HG03066 (cell line): ENCODE data around the gene KRTAP27-1.

Experiments used
- ATAC-seq: cut with Tn5 transposase; IDR thresholded peaks from one replicate; pipeline ENCODE4 v1.9.1; 2021; ENCODE audit warnings: low read depth; ENCODE audit not compliant: unreplicated experiment

KRTAP27-1 gene, protein sequence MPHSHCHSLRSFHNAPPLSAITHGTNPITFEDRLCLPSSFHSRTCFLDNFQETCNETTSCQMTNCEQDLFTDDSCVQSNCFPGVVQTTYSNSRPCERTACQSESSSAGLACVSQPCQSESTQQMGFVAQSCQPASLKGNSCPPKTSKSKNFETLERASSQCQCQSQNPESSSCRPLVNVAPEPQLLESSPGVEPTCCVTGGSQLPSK

DNA sequence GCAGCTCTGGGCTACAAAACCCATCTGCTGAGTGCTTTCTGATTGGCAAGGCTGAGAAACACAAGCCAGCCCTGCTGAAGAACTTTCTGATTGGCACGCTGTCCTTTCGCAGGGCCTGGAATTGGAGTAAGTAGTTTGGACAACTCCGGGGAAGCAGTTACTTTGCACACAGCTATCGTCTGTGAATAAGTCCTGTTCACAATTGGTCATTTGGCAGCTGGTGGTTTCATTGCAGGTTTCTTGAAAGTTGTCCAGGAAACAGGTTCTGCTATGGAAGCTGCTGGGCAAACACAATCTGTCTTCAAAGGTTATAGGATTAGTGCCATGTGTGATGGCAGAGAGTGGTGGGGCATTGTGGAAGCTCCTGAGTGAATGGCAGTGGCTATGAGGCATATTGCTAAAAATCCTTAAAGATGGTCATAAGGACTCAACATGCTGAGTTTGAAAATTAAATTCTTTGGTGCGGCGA lies at the start of gene KRTAP27-1:
KRTAP27-1 (minus strand) TSS at position 419 of the 469 bp plus-strand sequence; CDS start at position 393, 26 bp downstream.
- no peak for ATAC-seq

DNA sequence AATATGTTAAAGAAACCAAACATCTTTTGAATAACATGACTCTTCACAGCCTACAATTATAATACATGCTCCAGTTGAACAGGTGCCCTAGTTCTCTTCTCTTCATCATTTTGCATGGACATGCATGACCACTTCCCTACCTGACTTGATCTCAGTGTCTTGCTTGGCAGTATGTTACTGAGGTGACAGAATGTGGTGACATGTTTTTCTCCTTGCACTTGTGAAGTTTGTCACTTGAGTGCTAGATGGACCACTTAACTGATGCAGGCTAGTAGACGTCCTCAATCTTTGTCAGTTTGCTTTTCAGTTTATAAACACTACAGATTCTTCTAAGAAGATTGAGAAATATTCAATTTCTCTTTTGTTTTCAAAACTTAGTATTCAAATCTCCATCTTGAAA lies 44.7 kb upstream of the KRTAP27-1 start:
- no peak for ATAC-seq

DNA sequence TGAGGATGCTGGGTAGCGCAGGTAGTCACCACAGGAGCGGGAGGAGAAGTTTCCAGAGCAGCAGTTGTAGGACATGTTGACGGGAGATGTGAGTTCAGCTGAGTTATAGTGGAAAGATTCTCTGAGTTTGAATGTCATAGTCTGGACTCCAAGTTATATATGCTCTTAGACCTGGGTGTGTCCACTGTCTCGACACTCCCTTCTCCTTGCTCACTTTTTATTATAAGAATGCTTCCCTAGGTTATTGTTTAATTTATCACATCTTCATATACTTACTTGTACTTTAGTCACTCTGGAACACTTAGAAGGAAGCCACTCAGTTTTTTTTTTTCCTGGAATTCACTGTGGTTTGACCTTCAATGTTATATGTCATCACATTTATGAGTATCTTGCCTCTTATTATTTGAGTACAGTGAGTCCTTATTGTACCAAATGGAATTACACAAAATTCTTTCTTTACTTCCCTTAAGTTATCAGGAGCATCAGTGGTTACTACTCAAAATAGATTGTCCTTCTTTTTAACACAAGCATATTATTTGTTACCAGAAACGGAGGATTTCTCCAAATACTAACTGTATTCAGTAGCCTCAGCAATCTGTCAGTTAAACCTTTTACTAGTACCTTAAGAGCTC lies 34.8 kb upstream of the KRTAP27-1 start, which contains the start of gene KRTAP13-2:
KRTAP13-2 (minus strand) TSS at position 133 of the 632 bp plus-strand sequence; CDS start at position 75, 58 bp downstream.
- no peak for ATAC-seq

DNA sequence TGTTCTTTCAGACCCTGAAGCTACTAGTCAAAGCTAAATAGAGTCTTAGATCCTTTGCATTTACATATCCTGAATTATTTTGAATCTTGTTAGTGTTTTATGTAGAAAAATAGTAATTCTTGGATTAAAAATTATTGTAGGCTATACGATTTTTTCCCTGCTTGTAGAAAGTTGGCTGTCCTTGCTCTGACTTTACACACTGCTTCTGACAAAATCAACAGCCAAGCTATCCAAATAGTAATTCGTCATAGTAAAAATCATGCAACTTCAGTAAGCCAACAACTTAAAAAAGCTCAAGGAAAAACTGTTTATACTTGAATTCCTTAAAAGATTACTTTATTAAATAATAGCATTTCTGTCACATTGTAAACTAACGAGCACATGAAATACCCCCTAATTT lies 18.4 kb upstream of the KRTAP27-1 start:
- no peak for ATAC-seq

DNA sequence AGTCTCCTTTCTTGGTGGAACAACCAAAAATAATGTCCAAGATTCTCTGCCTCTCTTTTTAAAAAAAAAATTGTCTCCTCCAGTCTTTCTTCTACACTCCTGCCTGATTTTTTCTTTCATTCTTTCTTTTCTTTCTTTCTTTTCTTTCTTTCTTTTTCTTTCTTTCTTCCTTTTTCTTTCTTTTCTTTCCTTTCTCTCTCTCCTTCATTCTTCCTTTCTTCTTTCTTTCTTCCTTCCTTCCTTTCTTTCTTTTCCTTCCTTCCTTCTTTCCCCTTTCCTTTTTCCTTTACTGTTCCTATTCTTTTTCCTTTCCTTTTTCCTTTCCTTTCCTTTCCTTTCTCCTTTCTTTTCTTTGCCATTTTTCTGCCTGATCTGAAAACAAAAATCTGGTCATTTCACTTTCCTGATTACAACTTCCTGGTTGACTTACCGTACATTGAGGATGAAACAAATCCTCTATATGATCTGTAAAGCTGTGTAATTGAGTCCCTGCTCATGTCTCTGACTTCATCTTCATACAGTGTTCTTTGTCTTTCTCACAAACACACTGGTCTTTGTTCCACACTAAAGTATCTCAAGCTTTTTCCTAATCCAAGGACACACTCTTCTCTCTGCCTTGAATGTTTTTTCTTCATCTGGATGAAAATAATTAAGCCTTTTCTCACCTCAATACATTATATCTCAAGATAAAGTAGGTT lies 17.0 kb upstream of the KRTAP27-1 start:
- no peak for ATAC-seq

DNA sequence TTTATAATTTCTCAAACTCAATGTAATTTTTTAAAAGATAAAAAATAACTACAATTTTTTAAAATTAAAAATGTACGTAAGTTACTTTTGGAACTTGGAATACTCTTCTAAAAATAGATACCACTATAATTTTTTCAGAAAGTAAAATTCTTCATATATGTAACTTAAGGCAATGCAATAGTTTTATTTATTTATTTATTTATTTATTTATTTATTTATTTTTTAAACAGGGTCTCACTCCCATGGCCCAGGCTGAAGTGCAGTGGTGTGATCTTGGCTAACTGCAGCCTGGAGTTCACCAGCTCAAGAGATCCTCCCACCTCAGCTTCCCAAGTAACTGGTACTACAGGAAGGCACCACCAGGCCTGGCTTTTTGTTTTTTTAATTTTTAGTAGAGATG lies 14.0 kb upstream of the KRTAP27-1 start:
- ATAC-seq: no peak

DNA sequence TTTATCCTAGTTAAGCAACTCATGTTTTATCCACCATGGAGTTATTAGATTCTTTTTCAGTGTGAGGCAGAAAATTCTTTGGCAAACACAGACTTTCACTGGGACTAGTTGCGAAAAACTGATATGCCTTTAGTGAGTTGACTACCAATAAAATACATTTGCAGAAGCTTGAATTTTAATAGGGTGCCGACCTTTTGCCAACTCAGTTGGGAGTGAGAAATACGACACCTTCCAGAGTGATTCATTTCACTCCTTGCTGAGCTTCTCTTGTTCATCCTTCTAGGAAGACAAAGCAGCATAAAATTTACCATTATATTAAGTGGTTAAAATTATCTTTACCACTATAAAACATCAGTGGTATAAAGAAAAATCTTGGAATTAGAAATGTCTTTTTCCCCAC lies 12.1 kb upstream of the KRTAP27-1 start:
- no peak for ATAC-seq

DNA sequence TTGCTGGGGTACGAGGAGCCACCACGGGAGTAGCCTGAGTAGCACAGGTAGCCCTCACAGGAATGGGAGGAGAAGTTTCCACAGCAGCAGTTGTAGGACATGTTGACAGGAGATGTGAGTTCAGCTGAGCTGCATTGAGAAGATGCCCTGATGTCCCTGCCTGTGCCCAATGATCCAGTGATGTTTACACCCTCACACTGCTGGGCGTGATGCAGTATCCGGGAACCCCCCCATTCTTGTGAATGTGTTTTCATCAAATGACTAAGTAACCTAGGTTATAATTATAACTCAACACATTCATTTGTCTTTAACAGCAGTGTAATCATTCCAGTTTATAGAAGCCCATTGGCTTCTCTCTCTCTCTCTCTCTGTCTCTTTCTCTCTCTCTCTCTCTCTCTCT lies 11.0 kb upstream of the KRTAP27-1 start, which contains the start of gene KRTAP23-1:
KRTAP23-1 (minus strand) TSS at position 101 of the 400 bp plus-strand sequence; CDS start at position 101, 0 bp downstream.
- ATAC-seq: no peak

DNA sequence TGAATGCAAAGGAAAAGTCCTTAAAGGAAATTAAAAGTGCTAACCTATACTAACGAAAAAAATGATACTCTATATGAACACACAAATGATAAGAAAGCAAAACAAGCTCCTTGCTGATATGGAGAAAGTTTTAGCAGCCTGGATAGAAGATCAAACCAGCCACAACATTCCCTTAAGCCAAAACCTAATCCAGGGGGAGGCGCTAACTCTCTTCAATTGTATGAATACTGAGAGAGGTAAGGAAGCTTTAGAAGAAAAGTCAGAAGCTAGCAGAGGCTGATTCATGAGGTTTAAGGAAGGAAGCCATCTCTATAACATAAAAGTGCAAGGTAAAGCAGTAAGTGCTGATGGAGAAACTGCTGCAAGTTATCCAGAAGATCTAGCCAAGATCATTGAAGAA lies 7.5 kb upstream of the KRTAP27-1 start:
- ATAC-seq: no peak

DNA sequence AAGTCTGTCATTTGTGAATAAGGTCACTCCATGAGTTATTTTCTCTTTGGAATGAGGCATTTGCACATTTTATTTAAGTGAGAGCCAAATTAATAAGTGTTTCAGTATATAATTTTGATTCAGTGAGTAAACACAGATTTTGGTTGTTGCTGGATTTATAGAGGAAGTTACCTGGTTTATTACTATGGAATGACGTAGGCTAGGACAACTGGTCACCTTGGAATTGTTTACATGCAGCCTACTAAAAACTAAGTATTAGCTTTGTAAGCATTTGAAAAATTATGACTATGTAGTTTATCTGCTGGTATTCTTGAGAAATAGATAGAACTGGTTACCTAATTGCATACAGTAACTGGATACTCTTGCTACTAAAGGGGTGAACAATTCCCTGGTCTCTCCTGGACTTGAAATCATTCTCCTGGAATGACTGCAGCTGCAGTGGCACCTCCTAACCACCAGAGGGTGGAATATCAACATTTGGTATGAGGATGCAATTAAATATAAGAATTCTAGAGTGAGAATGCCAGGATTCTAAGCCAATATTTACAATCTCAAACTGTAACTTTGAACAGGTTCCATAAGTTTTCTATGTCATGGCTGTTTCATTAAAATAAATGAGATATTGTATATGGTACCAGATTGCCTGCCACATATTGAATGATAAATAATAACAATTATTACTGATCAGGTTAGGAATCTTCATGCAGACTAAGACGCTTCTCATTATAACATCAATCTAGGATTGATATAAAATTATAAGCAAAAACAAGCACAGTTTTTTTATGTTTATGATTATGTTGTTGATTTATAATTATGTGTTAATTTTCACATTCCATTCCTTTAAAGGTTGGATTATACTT lies 3.5 kb upstream of the KRTAP27-1 start:
- no peak for ATAC-seq

DNA sequence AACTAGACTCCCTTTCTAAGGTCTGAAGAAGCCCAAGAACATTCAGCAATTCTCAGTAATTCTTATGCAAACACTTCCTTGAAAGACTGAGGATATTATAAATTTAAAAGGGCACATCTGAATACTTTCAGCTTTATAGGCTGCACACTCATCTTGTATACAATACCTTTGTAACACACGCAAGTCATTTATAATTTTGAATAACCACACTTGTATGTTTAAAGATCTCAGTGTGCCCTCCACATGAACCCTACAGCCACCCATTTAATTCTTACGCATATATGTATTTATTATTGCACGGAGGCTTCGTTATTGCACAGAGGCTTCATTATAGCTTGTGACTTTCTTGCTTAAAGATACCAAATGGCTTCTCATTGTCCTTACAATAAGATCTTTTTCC lies 1.2 kb upstream of the KRTAP27-1 start:
- no peak for ATAC-seq

DNA sequence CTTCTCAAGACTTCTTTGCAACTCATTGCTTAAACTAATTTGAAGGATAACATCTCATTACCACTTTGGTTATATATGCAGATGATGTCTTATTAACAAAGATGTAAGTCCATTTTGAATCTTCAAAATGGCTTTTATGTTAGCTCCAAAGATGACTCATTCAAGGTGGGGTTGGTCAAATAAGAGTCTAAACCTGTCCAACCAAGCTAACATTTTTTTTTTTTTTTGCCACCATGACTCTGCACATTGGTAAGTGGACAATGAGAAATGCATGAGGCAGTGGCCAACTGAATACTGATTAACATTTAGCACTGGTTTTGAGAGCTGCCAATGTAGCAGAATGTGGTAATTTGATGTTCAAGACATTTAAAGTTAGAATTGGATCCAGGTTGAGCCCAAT lies 278 bp upstream of the KRTAP27-1 start:
- ATAC-seq: no peak

DNA sequence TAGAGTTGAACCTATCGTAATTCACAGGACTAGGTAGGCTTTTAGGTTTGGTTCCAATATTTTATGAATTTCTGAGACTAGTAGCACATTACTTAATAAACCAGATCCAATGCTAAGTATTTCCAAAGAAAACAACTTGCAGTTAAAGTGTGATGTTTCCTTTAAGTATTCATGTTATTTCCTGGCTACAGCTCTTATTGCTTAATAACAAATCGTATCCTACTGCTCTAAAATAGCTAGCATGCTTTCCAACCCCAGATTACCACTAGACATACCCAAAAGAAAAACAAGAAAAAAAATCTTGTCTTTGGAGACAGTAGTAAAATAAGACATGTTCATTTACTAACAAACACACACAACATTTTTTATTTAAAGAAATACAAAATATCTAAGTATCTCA lies 898 bp downstream of the KRTAP27-1 start:
- ATAC-seq: no peak

DNA sequence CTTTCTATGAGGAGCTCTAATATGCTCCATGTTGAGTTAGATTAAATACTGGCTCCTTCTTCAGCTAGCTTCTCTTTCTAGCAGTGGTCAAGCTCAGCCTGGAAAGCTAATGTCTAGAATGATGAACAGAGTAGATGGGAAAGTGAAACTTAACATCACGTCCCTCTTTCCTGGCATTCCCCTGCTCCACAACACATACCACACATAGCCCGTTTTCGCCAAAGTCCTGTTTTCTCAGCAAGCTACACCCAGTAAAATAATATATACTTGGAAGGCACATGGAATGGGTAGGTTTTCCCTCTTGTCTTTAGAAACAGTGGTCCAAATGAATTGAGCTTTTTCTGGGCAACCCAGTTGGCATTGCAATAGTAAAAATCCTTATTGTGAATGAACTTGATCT lies 3.8 kb downstream of the KRTAP27-1 start:
- ATAC-seq: no peak

DNA sequence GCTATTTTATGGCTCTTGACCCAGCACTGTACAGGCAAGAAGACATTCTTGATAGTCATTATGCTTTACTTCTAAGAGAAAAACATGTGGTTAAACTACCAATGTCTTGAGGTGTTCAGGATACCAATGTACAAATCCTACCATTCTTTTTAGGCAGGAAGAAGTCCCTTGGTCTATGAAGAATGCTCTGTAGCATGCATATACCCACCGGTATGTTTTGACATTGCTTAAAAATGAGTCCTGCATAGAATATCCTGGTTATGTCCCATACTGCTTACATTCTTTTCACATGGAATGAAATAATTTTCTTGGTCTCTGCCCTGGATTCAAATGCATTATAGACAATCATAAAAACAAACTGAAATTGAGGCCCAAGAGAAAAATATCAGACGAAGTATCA lies 4.8 kb downstream of the KRTAP27-1 start:
- ATAC-seq: no peak

DNA sequence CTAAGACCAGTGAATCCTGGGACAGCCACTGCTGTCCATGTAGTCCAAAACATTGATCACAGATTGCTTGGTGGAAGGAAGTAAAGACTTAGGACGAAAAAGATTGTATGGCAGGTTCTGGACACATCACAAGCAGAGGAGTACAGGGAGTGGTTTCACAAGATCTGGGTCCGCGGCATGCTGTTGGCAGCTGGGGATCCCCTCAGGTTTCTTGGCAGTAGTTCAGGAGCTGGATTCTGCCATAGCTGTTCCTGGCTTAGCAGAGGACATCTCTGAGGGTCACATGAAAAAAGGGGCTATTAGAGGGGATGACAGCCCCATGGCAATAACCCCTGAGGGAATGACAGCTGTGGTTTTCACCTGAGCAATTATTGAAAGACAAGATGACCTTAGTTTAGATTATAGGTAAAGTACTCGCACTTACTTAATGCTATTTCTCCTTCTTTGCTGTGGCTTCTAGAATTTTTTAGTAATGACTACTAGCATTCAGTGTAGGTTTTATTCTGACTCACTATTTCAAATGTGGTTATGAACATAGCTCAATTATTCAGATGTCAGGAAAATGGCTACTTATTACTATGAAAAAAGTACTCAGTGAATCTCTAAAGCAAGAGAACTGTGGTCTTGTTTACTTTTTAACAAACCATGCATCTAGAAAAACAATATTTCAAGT lies 8.2 kb downstream of the KRTAP27-1 start:
- no peak for ATAC-seq

DNA sequence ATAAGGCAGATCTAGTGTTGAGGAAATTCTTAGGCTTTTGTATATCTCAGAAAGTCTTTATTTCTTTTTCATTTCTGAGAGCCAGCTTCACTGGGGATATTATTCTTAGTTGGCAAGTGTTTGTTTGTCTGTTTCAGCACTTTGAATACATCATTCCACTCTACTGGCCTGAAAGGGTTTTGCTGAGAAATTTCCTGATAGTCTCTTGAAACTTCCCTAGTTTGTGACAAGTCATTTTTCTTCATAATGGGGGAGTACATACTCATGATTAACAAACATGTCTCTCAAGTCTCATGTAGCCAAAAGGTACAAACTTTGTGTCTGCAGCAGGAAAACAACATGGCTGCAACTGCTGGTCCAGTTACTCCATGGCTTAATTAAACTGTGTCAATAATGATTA lies 11.1 kb downstream of the KRTAP27-1 start:
- ATAC-seq: no peak

DNA sequence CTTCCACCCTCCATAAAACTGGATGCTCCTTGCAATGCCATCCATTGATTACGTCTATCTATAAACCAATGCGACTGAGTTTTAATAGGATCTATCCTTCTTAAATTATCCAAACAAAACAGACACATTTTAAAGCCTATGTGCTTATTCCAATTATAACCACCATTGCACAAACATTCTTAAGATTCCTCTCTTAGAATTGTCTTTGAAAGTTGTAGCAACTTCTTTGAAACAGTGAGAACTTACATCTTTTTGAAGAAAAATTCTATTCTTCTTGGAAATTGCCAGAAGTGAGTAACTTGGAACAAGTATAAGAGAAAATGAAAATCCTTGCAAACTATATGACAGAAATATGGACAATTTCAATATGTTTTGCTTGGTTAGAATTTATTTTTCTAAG lies 17.3 kb downstream of the KRTAP27-1 start, which contains the start of gene KRTAP26-1:
KRTAP26-1 (minus strand) TSS at position 101 of the 400 bp plus-strand sequence. CDS start 280 bp downstream, outside the sequence.
- no peak for ATAC-seq

DNA sequence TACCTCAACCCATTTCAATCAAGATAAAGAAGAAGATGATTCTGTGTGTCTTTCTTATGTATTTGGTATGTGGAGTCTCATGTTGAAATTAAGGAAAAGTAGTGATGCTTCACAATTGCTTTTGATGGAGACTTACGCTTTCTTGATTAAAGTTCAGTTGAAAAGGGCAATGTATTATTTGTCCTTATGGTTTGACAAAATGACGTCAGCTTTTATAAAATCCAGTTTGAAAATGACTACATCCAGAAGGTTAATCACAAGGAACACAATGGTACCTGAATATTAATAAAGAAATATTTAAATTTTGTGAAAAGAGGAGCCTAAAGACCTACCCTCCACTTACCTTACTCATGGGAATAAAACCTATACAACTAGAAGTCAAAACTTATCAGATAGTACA lies 21.8 kb downstream of the KRTAP27-1 start:
- ATAC-seq: no peak

DNA sequence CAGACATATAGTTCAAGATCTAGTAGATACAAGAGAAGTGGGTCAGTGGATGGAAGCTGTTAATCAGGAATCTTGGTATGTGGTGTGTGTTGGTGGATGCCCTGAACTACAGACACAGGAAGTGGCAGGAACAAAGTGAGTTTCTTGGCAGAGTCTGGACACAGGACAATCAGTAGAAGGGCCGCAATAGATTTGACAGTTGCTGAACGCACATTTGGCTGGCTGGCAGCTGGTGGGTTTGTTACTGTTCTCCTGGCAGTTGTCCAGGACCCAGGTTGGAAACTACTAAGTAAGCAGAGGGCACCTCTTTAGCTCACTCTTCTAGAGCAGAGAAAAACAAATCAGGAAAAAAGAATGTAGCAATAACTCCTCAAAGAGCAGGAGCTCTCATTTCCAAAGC lies 30.6 kb downstream of the KRTAP27-1 start:
- no peak for ATAC-seq
